Esophagus muscularis mucosa (tissue), 4 donors: ENCODE measurements around the gene AREL1. TPM values are rescaled to one million over a fixed set of nuclear protein-coding genes. Genes with fewer than 3 reads are reported as not detected.

Source experiments
- DNase-seq: peaks from one replicate; pipeline ENCODE4 v3.0.0-alpha.2; 2017; ENCODE audit errors: extremely low spot score
- H3K27ac ChIP-seq, 4 donors: fragments of 200-600 bp; sonication (generic); replicated peaks in 1 of 4; 1 replicate in 3 of 4; 2 replicates in 1 of 4; pipeline ENCODE4 v1.5.1; 2016 to 2019; ENCODE audit warnings: mild to moderate bottlenecking in 1 of 4
- H3K27me3 ChIP-seq, 4 donors: fragments of 200-600 bp; sonication (generic); one replicate each; pipeline versions ENCODE4 v1.5.1 to v1.6.0; 2016 to 2019
- H3K36me3 ChIP-seq, 4 donors: fragments of 200-600 bp; sonication (generic); one replicate each; pipeline ENCODE4 v1.5.1; 2016 to 2019
- H3K4me1 ChIP-seq, 4 donors: fragments of 200-600 bp; sonication (generic); one replicate each; pipeline ENCODE4 v1.5.1; 2016 to 2019
- H3K4me3 ChIP-seq, 4 donors: fragments of 200-600 bp; sonication (generic); 1 replicate in 2 of 4; 2 replicates in 2 of 4; pipeline ENCODE4 v1.5.1; 2016 to 2019; ENCODE audit warnings: mild to moderate bottlenecking in 4 of 4, moderate library complexity in 1 of 4
- H3K9me3 ChIP-seq, 4 donors: fragments of 200-600 bp; sonication (generic); 1 replicate in 3 of 4; 2 replicates in 1 of 4; pipeline ENCODE4 v1.5.1; 2016 to 2019
- EP300 ChIP-seq: sonication (generic); formaldehyde crosslinking; IDR thresholded peaks from one replicate; pipeline ENCODE4 v1.6.1; 2017; ENCODE audit warnings: antibody characterized with exemption
- POLR2A ChIP-seq: fragments of 450-650 bp; IDR thresholded peaks from one replicate; pipeline ENCODE4 v1.6.1; 2017; ENCODE audit warnings: antibody characterized with exemption, moderate library complexity, mild to moderate bottlenecking, low read depth
- POLR2AphosphoS5 ChIP-seq, 2 donors: sonication (generic); formaldehyde crosslinking; IDR thresholded peaks; one replicate each; pipeline ENCODE4 v1.6.1; 2017; ENCODE audit warnings: antibody characterized with exemption in 2 of 2
- WGBS: methylation state at CpG from one replicate; pipeline ENCODE4 v1.1.5; 2018; 5-methylcytosine and 5-hydroxymethylcytosine counted together
- intact Hi-C: fragments of 100-400 bp; cut with DNase I; formaldehyde crosslinking; loops from one replicate; pipeline ENCODE4 v1.15.1; 2023
- small RNA-seq, 3 donors: library from RNA; depleted of rRNA; stranded (forward); fragments of <200 nt; gene quantifications; one replicate each; pipeline ENCODE3, GENCODE V24; 2016
- total RNA-seq, 4 donors: library from RNA; depleted of rRNA; stranded (reverse); fragments of >200 nt; gene quantifications; one replicate each; pipeline versions ENCODE4 v1.1.0 to v1.2.1, GENCODE V29; 2016
- TF ChIP-seq, protein P1 (sequence below), 3 experiments: fragments of 200-600 bp in 2 of 3; fragments of 450-650 bp in 1 of 3; sonication (generic) in 2 of 3; IDR thresholded peaks; one replicate each; pipeline ENCODE4 v1.5.1; 2017 to 2019; ENCODE audit warnings: antibody characterized with exemption in 3 of 3, mild to moderate bottlenecking in 2 of 3, moderate library complexity in 1 of 3

The AREL1 gene
- total RNA-seq, 4 donors from 2014 or later = 12.3 to 21.6 (median 16.2) TPM

DNA sequence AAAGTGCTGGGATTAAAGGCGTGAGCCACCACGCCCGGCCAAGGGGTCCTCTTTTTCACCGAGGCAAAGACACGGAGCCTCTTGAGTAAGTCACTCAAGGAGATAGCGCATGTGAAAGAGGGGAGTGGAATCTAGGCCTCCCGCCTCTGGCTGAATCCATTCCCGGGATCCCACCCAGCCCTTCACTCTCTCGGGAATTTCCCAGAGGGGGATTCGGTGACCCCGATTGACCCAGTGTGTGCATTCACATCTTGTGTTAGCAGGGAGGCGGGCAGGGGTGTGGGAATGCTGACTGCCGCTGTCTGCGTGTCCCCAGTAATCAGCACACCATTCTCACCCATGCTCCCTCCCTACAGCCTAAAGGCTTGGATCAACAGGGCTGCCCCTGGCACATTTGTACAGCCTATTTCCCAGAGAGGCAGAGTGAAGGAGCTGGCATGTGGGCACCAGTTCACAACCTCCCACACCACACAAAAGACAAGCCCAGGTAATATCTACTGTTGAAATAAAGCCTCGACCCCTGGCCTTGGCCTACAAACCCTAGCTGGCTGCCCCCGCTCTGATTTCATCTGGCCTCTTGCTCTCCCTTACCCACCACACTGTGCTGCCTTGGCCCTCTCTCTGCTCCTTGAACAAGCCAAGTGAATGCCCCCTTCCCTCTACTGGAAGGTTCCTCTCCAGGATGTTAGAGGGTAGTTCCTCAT lies 99.5 kb downstream of the AREL1 start:
- intact Hi-C loops = loop anchor here (5.0 kb wide), 1 partner anchor 251 kb away; no protein-coding TSS in a partner anchor
- Histone ChIP-seq H3K27me3 (peaks cover 0 to 40% (median 4%) of the 10 kb centered on the region in 4 donors), H3K4me3 (no peak overlapping the region), H3K27ac (peak overlapping the region in 1 of 4 donors; percentile 22), H3K9me3 (no peaks in the 10 kb centered on the region), H3K4me1 (peaks cover 27 to 54% (median 39%) of the 10 kb centered on the region in 4 donors), H3K36me3 (no peaks in the 10 kb centered on the region)
- no peak for TF ChIP-seq EP300
- TF ChIP-seq, protein P1, sequence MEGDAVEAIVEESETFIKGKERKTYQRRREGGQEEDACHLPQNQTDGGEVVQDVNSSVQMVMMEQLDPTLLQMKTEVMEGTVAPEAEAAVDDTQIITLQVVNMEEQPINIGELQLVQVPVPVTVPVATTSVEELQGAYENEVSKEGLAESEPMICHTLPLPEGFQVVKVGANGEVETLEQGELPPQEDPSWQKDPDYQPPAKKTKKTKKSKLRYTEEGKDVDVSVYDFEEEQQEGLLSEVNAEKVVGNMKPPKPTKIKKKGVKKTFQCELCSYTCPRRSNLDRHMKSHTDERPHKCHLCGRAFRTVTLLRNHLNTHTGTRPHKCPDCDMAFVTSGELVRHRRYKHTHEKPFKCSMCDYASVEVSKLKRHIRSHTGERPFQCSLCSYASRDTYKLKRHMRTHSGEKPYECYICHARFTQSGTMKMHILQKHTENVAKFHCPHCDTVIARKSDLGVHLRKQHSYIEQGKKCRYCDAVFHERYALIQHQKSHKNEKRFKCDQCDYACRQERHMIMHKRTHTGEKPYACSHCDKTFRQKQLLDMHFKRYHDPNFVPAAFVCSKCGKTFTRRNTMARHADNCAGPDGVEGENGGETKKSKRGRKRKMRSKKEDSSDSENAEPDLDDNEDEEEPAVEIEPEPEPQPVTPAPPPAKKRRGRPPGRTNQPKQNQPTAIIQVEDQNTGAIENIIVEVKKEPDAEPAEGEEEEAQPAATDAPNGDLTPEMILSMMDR (IDR thresholded peaks at IDR 0.05) = no peak
- TF ChIP-seq POLR2AphosphoS5 (IDR thresholded peaks at IDR 0.05) = no peak
- TF ChIP-seq POLR2A = no peak
- no peak for DNase-seq
- WGBS = 81% methylated on average over 13 of the region's 16 CpGs

DNA sequence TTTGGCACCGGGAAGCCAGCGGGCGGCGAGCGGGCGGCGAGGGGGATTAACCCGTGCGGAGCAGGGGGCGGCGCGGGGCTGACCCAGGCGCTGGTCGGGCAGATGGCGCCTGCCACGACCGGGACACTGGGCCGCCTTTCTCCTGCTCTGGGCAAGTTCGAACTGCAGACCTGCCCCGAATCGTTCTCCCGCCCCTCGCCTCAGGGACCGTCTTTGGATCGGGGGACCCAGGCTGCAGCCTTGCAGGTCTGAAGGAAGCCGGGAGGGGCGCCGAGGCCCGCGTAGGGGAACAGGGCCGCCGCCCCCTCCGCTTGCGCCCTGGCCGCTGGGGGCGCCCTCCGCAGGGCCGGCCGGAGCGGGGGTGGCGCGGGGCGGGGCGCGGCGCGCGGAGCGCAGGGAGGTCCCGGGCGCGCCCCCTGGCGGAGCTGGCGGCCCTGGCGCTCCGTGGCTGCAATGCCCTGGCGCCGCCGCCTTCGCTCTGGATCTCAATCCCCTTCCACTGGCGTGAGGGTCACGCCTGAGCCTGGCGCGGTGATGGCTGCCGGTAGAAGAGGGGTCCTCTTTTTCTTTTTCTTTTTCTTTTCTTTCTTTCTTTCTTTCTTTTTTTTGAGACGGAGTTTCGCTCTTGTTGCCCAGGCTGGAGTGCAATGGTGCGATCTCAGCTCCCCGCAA lies 100.4 kb downstream of the AREL1 start:
- Histone ChIP-seq H3K4me3 (peak overlapping the region; percentile 70 to 87 (median 72)), H3K27me3 (peaks cover 0 to 33% (median 4%) of the 10 kb centered on the region in 4 donors), H3K9me3 (no peaks in the 10 kb centered on the region), H3K36me3 (no peaks in the 10 kb centered on the region), H3K4me1 (peaks cover 22 to 51% (median 32%) of the 10 kb centered on the region in 4 donors), H3K27ac (peak overlapping the region; percentile 53 to 71 (median 62))
- TF ChIP-seq EP300 (no peak), POLR2AphosphoS5 (IDR thresholded peaks at IDR 0.05) (no peak)
- TF ChIP-seq, protein P1 (IDR thresholded peaks at IDR 0.05) = peak; percentile 63 to 81 (median 77)
- intact Hi-C loops = loop anchor here (1.0 to 5.0 kb wide), 2 partner anchors 111 to 250 kb away; no protein-coding TSS in a partner anchor
- DNase-seq = no peak
- 8% methylated on average over 40 of the region's 69 CpGs for WGBS

GRCh38 chr14:74611650-74612349 lies 101.1 kb downstream of the AREL1 start, which contains the start of gene LTBP2:
Gene LTBP2 (minus strand): TSS chr14:74612237. CDS start chr14:74611944, 293 bp downstream.
- under 1% methylated on average over 24 of the region's 70 CpGs for WGBS
- Histone ChIP-seq H3K27ac (peak within 1 kb of the TSS; percentile 53 to 71 (median 62)), H3K4me1 (peaks cover 15 to 51% (median 29%) of the 10 kb centered on the region in 4 donors), H3K4me3 (peak within 1 kb of the TSS; percentile 70 to 87 (median 72)), H3K9me3 (no peaks in the 10 kb centered on the region), H3K36me3 (no peaks in the 10 kb centered on the region), H3K27me3 (peaks cover 0 to 26% (median 4%) of the 10 kb centered on the region in 4 donors)
- intact Hi-C loops = loop anchor here (1.0 to 5.0 kb wide), 2 partner anchors 110 to 249 kb away; no protein-coding TSS in a partner anchor
- no peak for DNase-seq
- TF ChIP-seq POLR2AphosphoS5 (IDR thresholded peaks at IDR 0.05) (peak in 1 of 2 donors; percentile 6), EP300 (no peak)

Small RNAs within 50 kb of the gene (small RNA-seq; reads per million reads assigned to genes)
- gene RF00409 = 0 reads per million in 3 donors

Other genes starting within 250 kb of the AREL1 start
- gene NPC2, start 219.8 kb downstream of the AREL1 start, total RNA-seq = 100 to 1,000 TPM; 119 to 205 (median 162) TPM
- 10 to 100 TPM in 3 of 4 donors, 1 to 10 TPM in 1; 5.8 to 20.4 (median 15.1) TPM for gene ISCA2, start 219.3 kb downstream of the AREL1 start, total RNA-seq
- gene LTBP2, start 100.8 kb downstream of the AREL1 start, total RNA-seq = 100 to 1,000 TPM in 2 of 4 donors, 10 to 100 TPM in 2; 62.0 to 151 (median 109) TPM
- gene FCF1, start 64 bp upstream of the AREL1 start, total RNA-seq = 10 to 100 TPM; 19.1 to 26.7 (median 23.2) TPM
- gene YLPM1, start 50.2 kb upstream of the AREL1 start, total RNA-seq = 10 to 100 TPM; 31.0 to 47.2 (median 36.0) TPM
- gene PROX2, start 163.1 kb upstream of the AREL1 start, total RNA-seq = not detected
- 10 to 100 TPM; 72.7 to 96.2 (median 88.5) TPM for gene DLST, start 168.8 kb upstream of the AREL1 start, total RNA-seq
- 1 to 10 TPM; 5.3 to 9.7 (median 7.7) TPM for gene RPS6KL1, start 210.2 kb upstream of the AREL1 start, total RNA-seq
- 10 to 100 TPM; 16.7 to 69.6 (median 18.4) TPM for gene PGF, start 242.5 kb upstream of the AREL1 start, total RNA-seq